K562 (cell line): Measurements from ENCODE around the gene TFAP2A. TPM values are rescaled to one million over a fixed set of nuclear protein-coding genes. Genes with fewer than 3 reads are reported as not detected.

Experiments
- ASH1L ChIP-seq: fragments of 450-650 bp; IDR thresholded peaks from 2 replicates; pipeline ENCODE4 v1.6.1; 2018; ENCODE audit warnings: borderline replicate concordance, mild to moderate bottlenecking, low read depth; ENCODE audit not compliant: partially characterized antibody
- ZNF407 ChIP-seq: fragments of 450-650 bp; IDR thresholded peaks from 2 replicates; pipeline ENCODE4 v1.6.1; 2016; ENCODE audit warnings: low read depth
- ZNF512 ChIP-seq: IDR thresholded peaks from 2 replicates; pipeline ENCODE4 v1.6.1; 2016; ENCODE audit warnings: missing genetic modification characterization, missing compliant biosample characterization
- polyA plus RNA-seq, 8 experiments: library from polyadenylated mRNA; depleted of rRNA in 4 of 8; stranded (reverse) in 5 of 8; unstranded in 3 of 8; fragments of >200 nt; fragmentation: Nextera tagmentation in 2 of 8; fragmentation: Illumina TruSeq in 1 of 8; extraction: Ambion mirVana in 2 of 8; extraction: Trizol in 1 of 8; gene quantifications; 2 replicates each; pipeline versions ENCODE4 v1.2.1 to v1.2.3, GENCODE V29; 2011 to 2014; ENCODE audit warnings: inconsistent platforms in 1 of 8, missing spikeins in 1 of 8
- total RNA-seq, 7 experiments: library from RNA; depleted of rRNA in 6 of 7; stranded (reverse); fragments of >200 nt in 6 of 7; fragmentation: Illumina TruSeq in 2 of 7; extraction: Trizol in 2 of 7; gene quantifications; 2 replicates each; pipeline versions ENCODE4 v1.2.1 to v1.2.3, GENCODE V29; 2011 to 2021; ENCODE audit warnings: low replicate concordance in 1 of 7
- TF ChIP-seq, protein P1 (sequence below): fragments of 200-600 bp; sonication (generic); IDR thresholded peaks from one replicate; pipeline ENCODE4 v1.6.1; 2012; ENCODE audit warnings: mild to moderate bottlenecking, low read depth, low read length, inconsistent platforms

TFAP2A gene
- total and polyA plus RNA-seq, 9 of the 15 experiments (the other 6 are each of a cell fraction or from before 2014, with no cell fraction given), result 0.14 to 0.53 (median 0.19) TPM; not detected in 1

DNA sequence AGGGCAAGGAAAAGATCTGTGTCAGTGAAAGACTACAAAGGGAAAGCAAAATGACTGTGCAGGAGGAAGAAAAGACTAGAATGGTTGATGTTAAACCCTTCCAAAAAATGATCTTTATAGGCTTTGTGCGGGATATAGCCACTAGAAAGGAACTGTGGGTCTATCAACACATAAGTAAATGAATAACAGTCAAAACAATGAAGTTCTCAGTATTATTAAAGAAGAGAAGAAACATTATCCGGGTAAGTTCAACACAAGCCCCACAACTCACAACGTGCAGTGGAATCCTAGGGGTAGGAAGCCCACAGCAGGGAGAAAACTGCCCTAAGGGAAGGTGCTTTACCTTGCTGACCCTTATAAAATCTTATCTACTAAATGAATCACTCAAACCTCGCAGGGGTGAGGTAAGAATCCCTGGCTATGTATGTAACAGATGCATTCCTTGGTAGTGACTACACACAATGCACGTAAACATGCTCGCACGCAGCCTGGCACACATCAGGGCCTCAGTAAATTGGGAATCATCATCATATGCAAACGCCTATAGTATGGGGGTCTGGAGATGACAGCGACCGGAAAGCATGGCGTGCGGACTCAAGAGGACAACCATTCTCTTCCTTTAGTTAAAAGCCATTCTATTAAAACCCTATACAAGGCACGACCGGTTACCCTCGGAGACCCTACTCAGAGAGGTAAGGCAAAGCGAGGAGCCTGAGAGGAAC lies 11.3 kb downstream of the TFAP2A start (continued):
- TF ChIP-seq, protein P1, sequence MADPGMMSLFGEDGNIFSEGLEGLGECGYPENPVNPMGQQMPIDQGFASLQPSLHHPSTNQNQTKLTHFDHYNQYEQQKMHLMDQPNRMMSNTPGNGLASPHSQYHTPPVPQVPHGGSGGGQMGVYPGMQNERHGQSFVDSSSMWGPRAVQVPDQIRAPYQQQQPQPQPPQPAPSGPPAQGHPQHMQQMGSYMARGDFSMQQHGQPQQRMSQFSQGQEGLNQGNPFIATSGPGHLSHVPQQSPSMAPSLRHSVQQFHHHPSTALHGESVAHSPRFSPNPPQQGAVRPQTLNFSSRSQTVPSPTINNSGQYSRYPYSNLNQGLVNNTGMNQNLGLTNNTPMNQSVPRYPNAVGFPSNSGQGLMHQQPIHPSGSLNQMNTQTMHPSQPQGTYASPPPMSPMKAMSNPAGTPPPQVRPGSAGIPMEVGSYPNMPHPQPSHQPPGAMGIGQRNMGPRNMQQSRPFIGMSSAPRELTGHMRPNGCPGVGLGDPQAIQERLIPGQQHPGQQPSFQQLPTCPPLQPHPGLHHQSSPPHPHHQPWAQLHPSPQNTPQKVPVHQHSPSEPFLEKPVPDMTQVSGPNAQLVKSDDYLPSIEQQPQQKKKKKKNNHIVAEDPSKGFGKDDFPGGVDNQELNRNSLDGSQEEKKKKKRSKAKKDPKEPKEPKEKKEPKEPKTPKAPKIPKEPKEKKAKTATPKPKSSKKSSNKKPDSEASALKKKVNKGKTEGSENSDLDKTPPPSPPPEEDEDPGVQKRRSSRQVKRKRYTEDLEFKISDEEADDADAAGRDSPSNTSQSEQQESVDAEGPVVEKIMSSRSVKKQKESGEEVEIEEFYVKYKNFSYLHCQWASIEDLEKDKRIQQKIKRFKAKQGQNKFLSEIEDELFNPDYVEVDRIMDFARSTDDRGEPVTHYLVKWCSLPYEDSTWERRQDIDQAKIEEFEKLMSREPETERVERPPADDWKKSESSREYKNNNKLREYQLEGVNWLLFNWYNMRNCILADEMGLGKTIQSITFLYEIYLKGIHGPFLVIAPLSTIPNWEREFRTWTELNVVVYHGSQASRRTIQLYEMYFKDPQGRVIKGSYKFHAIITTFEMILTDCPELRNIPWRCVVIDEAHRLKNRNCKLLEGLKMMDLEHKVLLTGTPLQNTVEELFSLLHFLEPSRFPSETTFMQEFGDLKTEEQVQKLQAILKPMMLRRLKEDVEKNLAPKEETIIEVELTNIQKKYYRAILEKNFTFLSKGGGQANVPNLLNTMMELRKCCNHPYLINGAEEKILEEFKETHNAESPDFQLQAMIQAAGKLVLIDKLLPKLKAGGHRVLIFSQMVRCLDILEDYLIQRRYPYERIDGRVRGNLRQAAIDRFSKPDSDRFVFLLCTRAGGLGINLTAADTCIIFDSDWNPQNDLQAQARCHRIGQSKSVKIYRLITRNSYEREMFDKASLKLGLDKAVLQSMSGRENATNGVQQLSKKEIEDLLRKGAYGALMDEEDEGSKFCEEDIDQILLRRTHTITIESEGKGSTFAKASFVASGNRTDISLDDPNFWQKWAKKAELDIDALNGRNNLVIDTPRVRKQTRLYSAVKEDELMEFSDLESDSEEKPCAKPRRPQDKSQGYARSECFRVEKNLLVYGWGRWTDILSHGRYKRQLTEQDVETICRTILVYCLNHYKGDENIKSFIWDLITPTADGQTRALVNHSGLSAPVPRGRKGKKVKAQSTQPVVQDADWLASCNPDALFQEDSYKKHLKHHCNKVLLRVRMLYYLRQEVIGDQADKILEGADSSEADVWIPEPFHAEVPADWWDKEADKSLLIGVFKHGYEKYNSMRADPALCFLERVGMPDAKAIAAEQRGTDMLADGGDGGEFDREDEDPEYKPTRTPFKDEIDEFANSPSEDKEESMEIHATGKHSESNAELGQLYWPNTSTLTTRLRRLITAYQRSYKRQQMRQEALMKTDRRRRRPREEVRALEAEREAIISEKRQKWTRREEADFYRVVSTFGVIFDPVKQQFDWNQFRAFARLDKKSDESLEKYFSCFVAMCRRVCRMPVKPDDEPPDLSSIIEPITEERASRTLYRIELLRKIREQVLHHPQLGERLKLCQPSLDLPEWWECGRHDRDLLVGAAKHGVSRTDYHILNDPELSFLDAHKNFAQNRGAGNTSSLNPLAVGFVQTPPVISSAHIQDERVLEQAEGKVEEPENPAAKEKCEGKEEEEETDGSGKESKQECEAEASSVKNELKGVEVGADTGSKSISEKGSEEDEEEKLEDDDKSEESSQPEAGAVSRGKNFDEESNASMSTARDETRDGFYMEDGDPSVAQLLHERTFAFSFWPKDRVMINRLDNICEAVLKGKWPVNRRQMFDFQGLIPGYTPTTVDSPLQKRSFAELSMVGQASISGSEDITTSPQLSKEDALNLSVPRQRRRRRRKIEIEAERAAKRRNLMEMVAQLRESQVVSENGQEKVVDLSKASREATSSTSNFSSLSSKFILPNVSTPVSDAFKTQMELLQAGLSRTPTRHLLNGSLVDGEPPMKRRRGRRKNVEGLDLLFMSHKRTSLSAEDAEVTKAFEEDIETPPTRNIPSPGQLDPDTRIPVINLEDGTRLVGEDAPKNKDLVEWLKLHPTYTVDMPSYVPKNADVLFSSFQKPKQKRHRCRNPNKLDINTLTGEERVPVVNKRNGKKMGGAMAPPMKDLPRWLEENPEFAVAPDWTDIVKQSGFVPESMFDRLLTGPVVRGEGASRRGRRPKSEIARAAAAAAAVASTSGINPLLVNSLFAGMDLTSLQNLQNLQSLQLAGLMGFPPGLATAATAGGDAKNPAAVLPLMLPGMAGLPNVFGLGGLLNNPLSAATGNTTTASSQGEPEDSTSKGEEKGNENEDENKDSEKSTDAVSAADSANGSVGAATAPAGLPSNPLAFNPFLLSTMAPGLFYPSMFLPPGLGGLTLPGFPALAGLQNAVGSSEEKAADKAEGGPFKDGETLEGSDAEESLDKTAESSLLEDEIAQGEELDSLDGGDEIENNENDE, result no peak
- TF ChIP-seq ZNF512 (tag), result no peak
- TF ChIP-seq ZNF407, result no peak
- TF ChIP-seq ASH1L, result no peak
